Measurements from ENCODE around the gene C1QTNF9. TPM values are rescaled to one million over a fixed set of nuclear protein-coding genes. Genes with fewer than 3 reads are reported as not detected.

Gene C1QTNF9
- total RNA-seq, 4 donors from 2014 or later, result 0.34 to 2.0 (median 1.9) TPM; not detected in 1

DNA sequence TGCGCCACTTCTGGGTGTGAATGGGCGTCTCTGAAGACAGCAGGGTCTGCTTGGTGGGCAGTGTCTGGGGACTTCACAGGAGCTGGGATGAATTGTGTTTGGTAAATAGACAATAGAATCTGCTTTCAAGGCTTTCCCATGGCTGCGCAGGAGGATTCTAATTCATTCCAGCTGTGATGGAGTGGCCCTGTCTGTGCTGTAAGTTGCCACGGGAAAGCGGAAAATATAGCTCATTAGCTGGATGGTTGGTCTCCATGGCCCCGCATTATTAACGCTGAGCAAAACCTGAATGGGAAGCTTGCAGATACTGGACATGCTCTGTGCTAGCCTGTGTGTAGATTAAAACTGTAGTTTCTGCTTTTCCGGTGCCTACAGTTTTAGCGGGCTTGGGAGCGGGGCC, 15.6 kb upstream of the C1QTNF9 start:
- TF ChIP-seq, protein P1, sequence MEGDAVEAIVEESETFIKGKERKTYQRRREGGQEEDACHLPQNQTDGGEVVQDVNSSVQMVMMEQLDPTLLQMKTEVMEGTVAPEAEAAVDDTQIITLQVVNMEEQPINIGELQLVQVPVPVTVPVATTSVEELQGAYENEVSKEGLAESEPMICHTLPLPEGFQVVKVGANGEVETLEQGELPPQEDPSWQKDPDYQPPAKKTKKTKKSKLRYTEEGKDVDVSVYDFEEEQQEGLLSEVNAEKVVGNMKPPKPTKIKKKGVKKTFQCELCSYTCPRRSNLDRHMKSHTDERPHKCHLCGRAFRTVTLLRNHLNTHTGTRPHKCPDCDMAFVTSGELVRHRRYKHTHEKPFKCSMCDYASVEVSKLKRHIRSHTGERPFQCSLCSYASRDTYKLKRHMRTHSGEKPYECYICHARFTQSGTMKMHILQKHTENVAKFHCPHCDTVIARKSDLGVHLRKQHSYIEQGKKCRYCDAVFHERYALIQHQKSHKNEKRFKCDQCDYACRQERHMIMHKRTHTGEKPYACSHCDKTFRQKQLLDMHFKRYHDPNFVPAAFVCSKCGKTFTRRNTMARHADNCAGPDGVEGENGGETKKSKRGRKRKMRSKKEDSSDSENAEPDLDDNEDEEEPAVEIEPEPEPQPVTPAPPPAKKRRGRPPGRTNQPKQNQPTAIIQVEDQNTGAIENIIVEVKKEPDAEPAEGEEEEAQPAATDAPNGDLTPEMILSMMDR (IDR thresholded peaks at IDR 0.05; ENCODE audit: low read depth), result no peak

DNA sequence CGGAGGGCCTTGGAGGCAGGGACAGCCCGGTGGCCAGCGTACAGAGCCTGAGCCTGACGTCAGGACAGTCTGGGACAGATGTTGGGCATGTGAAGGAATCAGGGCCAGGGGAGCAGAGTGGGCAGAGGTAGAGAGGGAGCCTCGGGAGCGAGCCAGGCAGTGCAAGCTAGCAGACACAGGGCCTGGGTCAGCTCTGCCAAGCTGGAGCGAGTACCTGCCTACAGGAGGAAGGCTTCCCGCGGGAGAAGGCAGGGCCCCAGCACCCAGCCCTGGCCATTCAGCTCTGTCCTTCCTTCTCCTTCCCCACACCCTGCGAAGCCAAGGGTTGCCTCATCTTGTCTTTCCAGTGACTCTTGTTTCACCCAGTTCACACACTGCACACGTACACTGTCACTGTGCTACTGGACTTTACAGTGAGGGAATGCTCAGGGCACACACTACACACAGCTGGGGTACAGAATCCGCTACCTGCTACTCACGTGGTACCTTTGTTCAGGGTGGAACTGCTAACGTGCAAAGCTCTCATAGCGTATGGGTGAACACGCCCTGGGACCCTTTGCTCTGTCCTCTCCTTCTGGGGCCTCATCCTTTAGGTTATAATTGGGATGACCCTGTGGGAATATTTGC, 9.8 kb upstream of the C1QTNF9 start:
- TF ChIP-seq, protein P1 (IDR thresholded peaks at IDR 0.05; ENCODE audit: low read depth), result no peak

DNA sequence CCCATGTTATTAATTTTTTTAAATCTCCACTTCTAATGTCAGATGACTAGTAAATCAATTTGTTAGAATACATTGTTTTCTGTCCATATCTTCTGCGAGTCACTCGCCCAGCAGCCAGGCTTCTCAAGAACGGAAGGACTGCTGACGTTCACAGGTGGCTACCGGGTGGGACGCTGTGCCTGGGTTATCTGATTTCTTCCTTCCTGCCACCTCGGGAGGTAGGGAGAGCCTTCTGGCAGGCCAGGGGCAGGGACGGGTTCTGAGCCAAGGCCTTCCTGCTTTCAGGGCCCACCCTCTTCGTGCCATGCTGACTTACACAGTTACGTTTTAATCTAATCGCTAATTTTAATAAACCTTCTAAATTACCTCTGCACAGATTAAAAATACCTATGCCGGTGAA, 7.9 kb upstream of the C1QTNF9 start:
- TF ChIP-seq, protein P1 (IDR thresholded peaks at IDR 0.05; ENCODE audit: low read depth), result no peak

DNA sequence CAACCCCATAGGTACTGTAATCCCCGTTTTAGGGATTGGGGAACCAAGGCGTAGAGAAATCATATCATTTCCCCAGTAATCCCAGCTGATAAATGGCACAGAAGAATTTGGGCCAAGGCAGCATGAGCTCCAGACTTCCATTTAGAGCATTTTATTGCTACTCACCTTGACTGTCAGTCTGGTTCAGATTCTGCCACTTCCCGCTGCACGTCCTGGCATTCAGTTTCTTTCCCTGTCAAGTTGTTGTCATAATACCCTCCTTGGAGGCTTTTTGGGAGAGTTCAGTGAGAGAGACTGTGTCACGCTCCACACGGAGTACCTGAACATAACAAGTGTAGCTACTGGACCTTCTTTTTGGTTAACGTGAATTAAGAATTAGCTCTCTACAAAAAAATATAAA, 7.5 kb upstream of the C1QTNF9 start:
- TF ChIP-seq, protein P1 (IDR thresholded peaks at IDR 0.05; ENCODE audit: low read depth), result no peak

DNA sequence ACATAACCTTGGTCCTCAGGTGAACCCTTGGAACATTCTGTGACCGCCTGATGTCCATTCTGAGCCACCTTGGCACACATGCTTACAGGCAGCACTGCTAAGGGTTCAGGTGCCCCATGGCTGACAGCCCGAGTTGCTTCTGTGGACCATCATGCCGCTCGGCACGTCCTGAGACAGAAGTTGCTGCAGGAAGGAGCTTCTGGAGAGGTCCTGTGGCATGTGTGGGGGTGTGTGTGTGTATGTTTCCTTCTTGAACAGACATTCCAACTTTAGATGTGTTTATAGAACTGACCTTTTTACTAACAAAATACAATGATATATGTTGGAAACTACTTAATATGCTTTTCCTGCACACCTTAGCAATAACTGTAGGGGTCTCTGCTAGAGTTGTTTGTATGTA, 4.8 kb upstream of the C1QTNF9 start:
- TF ChIP-seq, protein P1 (IDR thresholded peaks at IDR 0.05; ENCODE audit: low read depth), result no peak

DNA sequence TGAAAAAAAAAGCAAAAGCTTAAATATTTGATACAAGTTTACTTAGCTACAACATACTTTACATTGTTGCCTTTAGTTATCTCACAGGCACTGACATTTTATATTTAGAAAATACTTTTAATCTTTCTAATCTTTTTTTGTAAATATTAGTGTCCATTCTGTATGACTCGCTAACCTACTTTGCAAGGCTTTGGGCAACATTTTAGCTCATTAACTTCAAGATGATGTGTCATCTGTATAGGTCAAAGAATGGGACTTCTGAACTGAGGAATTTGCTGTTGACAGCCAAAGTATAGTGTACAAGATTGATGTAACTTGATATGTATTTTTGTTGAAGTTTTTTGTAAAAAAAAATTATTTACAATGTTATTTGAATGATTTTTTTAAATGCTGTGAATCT, 2.7 kb upstream of the C1QTNF9 start:
- TF ChIP-seq, protein P1 (IDR thresholded peaks at IDR 0.05; ENCODE audit: low read depth), result no peak

DNA sequence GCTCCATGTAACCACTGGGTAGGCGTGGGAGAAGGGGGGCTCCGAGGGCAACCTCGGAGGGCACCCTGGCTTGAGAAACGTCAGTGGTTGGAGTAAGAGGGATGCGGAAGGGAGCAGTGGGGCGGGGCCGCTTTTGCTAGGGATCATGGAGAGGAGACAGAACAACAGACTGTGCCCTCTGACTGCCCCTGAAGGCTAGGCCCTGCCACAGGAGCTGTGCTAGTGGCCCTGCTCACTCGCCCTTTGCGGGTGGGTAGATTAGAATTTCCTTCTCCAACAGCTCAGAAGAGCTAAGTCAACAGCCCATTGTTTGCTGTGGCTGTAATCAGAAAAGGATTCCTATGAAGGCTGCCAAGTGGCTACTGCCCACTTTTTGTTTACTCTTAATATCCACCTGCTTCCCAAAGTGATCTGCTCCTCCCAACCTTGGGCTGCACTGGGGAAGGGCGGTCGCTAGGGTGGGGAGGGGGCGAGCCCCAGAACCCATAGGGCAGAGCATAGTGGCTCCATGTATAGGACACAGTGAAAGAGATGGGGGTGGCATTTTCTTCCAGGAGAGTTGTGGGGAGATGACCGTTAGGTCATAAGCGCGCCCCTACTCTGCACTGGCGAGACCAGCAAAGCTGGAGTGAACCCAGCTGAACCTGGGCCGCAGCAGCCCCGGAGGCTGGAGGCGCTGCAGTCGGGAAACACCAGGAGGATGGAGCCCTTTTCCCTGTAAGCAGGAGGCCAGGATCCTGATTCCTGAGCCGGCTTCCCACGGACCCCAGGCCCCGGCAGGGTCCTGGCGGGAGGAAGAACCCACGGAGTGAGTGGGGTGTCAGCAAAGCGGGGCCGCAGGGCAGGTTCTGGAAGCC, 1.9 kb upstream of the C1QTNF9 start:
- TF ChIP-seq, protein P1 (IDR thresholded peaks at IDR 0.05; ENCODE audit: low read depth), result no peak
